SU-DHL-6 (cell line): Measurements from ENCODE around the gene GSK3B.

Source experiments
- H2AFZ ChIP-seq: fragments of 200-600 bp; sonication (generic); 2 replicates; pipeline ENCODE4 v1.6.1; 2014; ENCODE audit warnings: low read depth, mild to moderate bottlenecking, moderate library complexity, mixed read lengths, antibody characterized with exemption, low read length; ENCODE audit not compliant: severe bottlenecking
- H3F3A ChIP-seq: fragments of 200-600 bp; shearing (Covaris generic); 2 replicates; pipeline ENCODE4 v1.6.0; 2016; ENCODE audit warnings: antibody characterized with exemption, mild to moderate bottlenecking; ENCODE audit not compliant: insufficient read depth
- H3K27ac ChIP-seq: fragments of 200-600 bp; sonication (generic); 2 replicates; pipeline ENCODE4 v1.5.1; 2016; ENCODE audit warnings: low read depth, mild to moderate bottlenecking, low read length, moderate library complexity, mixed read lengths
- H3K27me3 ChIP-seq: fragments of 200-600 bp; sonication (generic), shearing (Covaris generic); 2 replicates; pipeline ENCODE4 v1.6.0; 2014; ENCODE audit warnings: mild to moderate bottlenecking, low read length
- H3K36me3 ChIP-seq: fragments of 200-600 bp; sonication (generic); 2 replicates; pipeline ENCODE4 v1.6.1; 2014; ENCODE audit warnings: mild to moderate bottlenecking, low read length, mixed read lengths
- H3K4me2 ChIP-seq: fragments of 300-600, 200-600 bp; shearing (Covaris generic), sonication (generic); 2 replicates; pipeline ENCODE4 v1.6.0; 2014; ENCODE audit warnings: low read length, low read depth, mild to moderate bottlenecking; ENCODE audit not compliant: poor library complexity, severe bottlenecking
- H3K4me3 ChIP-seq: fragments of 200-600 bp; sonication (generic); 2 replicates; pipeline ENCODE4 v1.5.1; 2014; ENCODE audit warnings: antibody characterized with exemption, low read length, mild to moderate bottlenecking, mixed read lengths; ENCODE audit not compliant: insufficient read depth, poor library complexity, severe bottlenecking
- H3K79me2 ChIP-seq: fragments of 200-600 bp; sonication (generic); 2 replicates; pipeline ENCODE4 v1.6.1; 2014; ENCODE audit warnings: mild to moderate bottlenecking, low read length, moderate library complexity; ENCODE audit not compliant: insufficient read depth
- H3K9ac ChIP-seq: fragments of 200-600 bp; sonication (generic); 2 replicates; pipeline ENCODE4 v1.7.0; 2014; ENCODE audit warnings: mild to moderate bottlenecking, low read length
- H3K9me2 ChIP-seq: fragments of 200-600 bp; sonication (generic); replicated peaks from 2 replicates; pipeline ENCODE4 v1.6.1; 2014; ENCODE audit warnings: low read length; ENCODE audit not compliant: insufficient read depth
- H3K9me3 ChIP-seq: fragments of 200-600 bp; sonication (generic); 2 replicates; pipeline ENCODE4 v1.6.1; 2014; ENCODE audit warnings: low read length, mixed read lengths; ENCODE audit not compliant: insufficient read depth
- H4K20me1 ChIP-seq: fragments of 200-600 bp; sonication (generic); 2 replicates; pipeline ENCODE4 v1.6.1; 2014; ENCODE audit warnings: low read depth, mild to moderate bottlenecking, antibody characterized with exemption, low read length, moderate library complexity, mixed read lengths
- EZH2phosphoT487 ChIP-seq: fragments of 200-600 bp; sonication (generic), shearing (Covaris generic); conservative IDR thresholded peaks from 2 replicates; pipeline ENCODE4 v1.6.1; 2018; ENCODE audit warnings: mild to moderate bottlenecking, antibody characterized with exemption, low read length, moderate library complexity, mixed read lengths
- TF ChIP-seq, protein P1 (sequence below): fragments of 200-600 bp; sonication (generic); IDR thresholded peaks from one replicate; pipeline ENCODE4 v1.5.1; 2017; ENCODE audit warnings: antibody characterized with exemption, mild to moderate bottlenecking, low read length, moderate library complexity; ENCODE audit not compliant: insufficient read depth, poor library complexity, severe bottlenecking

The GSK3B gene

GRCh38 chr3:119913021-119913420 is 181.2 kb downstream of the GSK3B start:
- Histone ChIP-seq H3K9ac (no peak overlapping the region), H3K36me3 (peaks cover 24% of the 10 kb centered on the region), H3K9me3 (no peaks in the 10 kb centered on the region), H4K20me1 (no peaks in the 10 kb centered on the region), H3K79me2 (no peaks in the 10 kb centered on the region), H3K27me3 (no peaks in the 10 kb centered on the region), H3K4me2 (no peak overlapping the region), H3K4me3 (no peak overlapping the region), H2AFZ (no peak overlapping the region), H3K9me2 (no peaks in the 10 kb centered on the region), H3K27ac (no peak overlapping the region), H3F3A (no peaks in the 10 kb centered on the region; the same call in 1 of the 2 replicates)
- no peak for TF ChIP-seq EZH2phosphoT487
- TF ChIP-seq, protein P1, sequence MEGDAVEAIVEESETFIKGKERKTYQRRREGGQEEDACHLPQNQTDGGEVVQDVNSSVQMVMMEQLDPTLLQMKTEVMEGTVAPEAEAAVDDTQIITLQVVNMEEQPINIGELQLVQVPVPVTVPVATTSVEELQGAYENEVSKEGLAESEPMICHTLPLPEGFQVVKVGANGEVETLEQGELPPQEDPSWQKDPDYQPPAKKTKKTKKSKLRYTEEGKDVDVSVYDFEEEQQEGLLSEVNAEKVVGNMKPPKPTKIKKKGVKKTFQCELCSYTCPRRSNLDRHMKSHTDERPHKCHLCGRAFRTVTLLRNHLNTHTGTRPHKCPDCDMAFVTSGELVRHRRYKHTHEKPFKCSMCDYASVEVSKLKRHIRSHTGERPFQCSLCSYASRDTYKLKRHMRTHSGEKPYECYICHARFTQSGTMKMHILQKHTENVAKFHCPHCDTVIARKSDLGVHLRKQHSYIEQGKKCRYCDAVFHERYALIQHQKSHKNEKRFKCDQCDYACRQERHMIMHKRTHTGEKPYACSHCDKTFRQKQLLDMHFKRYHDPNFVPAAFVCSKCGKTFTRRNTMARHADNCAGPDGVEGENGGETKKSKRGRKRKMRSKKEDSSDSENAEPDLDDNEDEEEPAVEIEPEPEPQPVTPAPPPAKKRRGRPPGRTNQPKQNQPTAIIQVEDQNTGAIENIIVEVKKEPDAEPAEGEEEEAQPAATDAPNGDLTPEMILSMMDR: no peak

DNA sequence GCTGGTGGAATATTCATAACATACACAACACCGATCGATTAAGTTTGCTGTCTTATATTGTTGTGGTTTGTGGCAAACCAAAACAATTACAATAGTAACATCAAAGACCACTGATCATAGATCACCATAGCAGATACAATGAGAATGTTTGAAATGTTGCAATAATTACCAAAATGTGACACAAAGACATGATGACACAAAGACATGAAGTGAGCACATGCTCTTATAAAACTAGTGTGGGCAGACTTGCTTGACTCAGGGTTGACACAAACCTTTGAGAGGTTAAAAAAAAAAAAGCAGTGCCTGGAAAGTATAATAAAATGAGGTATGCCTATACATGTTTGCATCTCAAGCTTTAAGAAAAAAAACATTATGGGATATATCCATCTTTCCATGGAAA is 182.0 kb downstream of the GSK3B start:
- TF ChIP-seq, protein P1: no peak
- TF ChIP-seq EZH2phosphoT487: no peak
- Histone ChIP-seq H3K9me2 (no peaks in the 10 kb centered on the region), H3F3A (no peaks in the 10 kb centered on the region; the same call in 1 of the 2 replicates), H3K79me2 (no peaks in the 10 kb centered on the region), H3K4me3 (no peak overlapping the region), H4K20me1 (no peaks in the 10 kb centered on the region), H2AFZ (no peak overlapping the region), H3K9me3 (no peaks in the 10 kb centered on the region), H3K27ac (no peak overlapping the region), H3K9ac (no peak overlapping the region), H3K27me3 (no peaks in the 10 kb centered on the region), H3K36me3 (peaks cover 24% of the 10 kb centered on the region), H3K4me2 (no peak overlapping the region)

DNA sequence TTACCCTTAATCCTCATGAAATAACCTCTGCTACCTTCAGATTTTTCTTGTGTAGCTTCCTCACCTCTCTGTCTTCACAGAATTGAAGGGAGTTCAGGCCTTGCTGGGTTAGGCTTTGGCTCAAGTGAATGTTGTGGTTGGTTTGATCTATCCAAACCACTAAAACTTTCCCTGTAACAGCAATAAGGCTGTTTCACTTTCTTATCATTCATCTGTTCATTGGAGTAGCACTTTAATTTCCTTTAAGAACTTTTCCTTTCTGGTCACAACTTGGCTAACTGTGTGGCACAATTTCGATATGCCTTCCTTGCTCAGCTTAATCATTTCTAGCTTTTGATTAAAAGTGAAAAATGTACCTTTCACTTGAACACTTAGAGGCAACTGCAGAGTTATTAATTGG is 182.5 kb downstream of the GSK3B start:
- peaks cover 24% of the 10 kb centered on the region for H3K36me3 ChIP-seq
- TF ChIP-seq, protein P1: no peak
- no peak for TF ChIP-seq EZH2phosphoT487
- no peaks in the 10 kb centered on the region for H4K20me1 ChIP-seq
- no peak overlapping the region for H3K4me3 ChIP-seq
- no peak overlapping the region for H3K9ac ChIP-seq
- no peak overlapping the region for H2AFZ ChIP-seq
- H3K27me3 ChIP-seq: no peaks in the 10 kb centered on the region
- H3K79me2 ChIP-seq: no peaks in the 10 kb centered on the region
- no peak overlapping the region for H3K4me2 ChIP-seq
- H3K9me2 ChIP-seq: no peaks in the 10 kb centered on the region
- no peak overlapping the region for H3K27ac ChIP-seq
- H3K9me3 ChIP-seq: no peaks in the 10 kb centered on the region
- H3F3A ChIP-seq: no peaks in the 10 kb centered on the region

DNA sequence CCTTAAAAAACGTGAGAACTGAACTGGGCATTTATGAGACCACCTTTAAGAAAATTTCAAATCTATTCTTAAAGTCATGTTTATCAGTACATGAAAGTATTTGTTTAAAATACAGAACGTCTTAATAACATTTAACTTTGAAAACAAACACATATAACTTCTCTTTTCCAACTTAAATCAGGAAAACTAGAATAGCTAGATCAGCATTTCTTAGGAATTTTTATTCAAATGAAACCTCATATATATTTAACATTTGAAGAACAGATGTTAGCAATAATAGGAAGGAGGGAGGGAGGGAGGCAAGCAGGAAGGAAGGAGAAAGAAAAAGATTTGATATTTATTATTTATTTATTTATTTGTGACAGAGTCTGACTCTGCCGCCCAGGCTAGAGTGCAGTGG is 192.2 kb downstream of the GSK3B start:
- Histone ChIP-seq H3K9me2 (no peaks in the 10 kb centered on the region), H3K27me3 (no peaks in the 10 kb centered on the region), H3K36me3 (peaks cover 21% of the 10 kb centered on the region), H3K4me3 (no peak overlapping the region), H4K20me1 (no peaks in the 10 kb centered on the region), H3K79me2 (no peaks in the 10 kb centered on the region), H3K9ac (no peak overlapping the region), H3K4me2 (no peak overlapping the region), H3K9me3 (no peaks in the 10 kb centered on the region), H3K27ac (no peak overlapping the region), H3F3A (0 out of 2 replicates have a peak, but pooled peaks cover 6% of the 10 kb centered on the region), H2AFZ (no peak overlapping the region)
- TF ChIP-seq, protein P1: no peak
- no peak for TF ChIP-seq EZH2phosphoT487
